ENCODE data around the gene FNDC3A. TPM values are rescaled to one million over a fixed set of nuclear protein-coding genes. Genes with fewer than 3 reads are reported as not detected.
"Not testable (repeated sequence)": the region's sequence is repeated elsewhere in the genome, so short reads cannot be mapped to it uniquely, and the experiment has no call there.

The FNDC3A gene
- polyA plus RNA-seq, 1 experiment, result 82.1 TPM

DNA sequence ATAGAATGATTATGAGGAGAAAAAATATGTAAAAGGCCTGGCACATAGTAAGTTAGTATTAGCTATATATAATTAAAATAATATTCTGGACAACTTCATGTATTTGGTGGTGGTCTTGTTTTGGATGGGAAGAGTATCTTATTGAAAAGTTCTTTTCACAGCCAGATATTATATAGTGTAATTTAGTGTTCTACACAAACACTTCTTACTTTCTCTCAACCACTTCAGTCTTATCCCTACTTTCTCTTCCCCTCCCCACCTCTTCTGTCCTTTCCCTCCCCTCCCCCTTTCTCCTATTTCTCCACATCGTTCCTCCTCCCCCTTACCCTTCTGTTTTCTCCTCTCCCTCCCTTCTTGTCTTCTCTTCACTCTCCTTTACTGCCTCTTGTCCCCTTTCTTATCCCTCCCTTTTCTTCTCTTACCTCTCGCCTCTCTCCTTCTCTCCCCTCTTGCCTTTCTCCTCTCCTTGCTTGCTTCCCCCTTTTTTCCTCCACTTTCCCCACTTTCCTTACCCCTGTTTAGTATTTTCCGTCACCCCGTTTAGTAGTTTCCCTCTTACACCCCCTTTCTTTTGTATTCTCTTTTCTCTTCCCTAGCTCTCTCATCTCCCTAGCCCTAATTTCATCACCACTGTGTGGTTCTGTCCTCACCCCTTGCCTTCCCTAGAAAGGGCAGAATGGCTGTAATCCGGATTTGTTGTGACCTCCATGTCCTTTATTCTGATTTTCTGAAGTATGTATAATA, 137.2 kb downstream of the FNDC3A start:
- Histone ChIP-seq H3K4me3 (ENCODE audit: low read depth, low read length) (peak overlapping the region; percentile 35), H3K27ac (ENCODE audit: low read depth, low read length) (no peak overlapping the region), H3K27me3 (ENCODE audit: control insufficient read depth, insufficient read depth, low read length) (no peaks in the 10 kb centered on the region), H3K9me3 (ENCODE audit: control insufficient read depth, insufficient read depth, low read length) (no peaks in the 10 kb centered on the region)
- no peak for DNase-seq (ENCODE audit: low read depth, low spot score)
- TF ChIP-seq, protein P1, sequence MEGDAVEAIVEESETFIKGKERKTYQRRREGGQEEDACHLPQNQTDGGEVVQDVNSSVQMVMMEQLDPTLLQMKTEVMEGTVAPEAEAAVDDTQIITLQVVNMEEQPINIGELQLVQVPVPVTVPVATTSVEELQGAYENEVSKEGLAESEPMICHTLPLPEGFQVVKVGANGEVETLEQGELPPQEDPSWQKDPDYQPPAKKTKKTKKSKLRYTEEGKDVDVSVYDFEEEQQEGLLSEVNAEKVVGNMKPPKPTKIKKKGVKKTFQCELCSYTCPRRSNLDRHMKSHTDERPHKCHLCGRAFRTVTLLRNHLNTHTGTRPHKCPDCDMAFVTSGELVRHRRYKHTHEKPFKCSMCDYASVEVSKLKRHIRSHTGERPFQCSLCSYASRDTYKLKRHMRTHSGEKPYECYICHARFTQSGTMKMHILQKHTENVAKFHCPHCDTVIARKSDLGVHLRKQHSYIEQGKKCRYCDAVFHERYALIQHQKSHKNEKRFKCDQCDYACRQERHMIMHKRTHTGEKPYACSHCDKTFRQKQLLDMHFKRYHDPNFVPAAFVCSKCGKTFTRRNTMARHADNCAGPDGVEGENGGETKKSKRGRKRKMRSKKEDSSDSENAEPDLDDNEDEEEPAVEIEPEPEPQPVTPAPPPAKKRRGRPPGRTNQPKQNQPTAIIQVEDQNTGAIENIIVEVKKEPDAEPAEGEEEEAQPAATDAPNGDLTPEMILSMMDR (IDR thresholded peaks at IDR 0.05; ENCODE audit: low read depth, low read length), result no peak
- POLR2A ChIA-PET, result no interaction called here
- CTCF ChIA-PET, result no interaction called here

DNA sequence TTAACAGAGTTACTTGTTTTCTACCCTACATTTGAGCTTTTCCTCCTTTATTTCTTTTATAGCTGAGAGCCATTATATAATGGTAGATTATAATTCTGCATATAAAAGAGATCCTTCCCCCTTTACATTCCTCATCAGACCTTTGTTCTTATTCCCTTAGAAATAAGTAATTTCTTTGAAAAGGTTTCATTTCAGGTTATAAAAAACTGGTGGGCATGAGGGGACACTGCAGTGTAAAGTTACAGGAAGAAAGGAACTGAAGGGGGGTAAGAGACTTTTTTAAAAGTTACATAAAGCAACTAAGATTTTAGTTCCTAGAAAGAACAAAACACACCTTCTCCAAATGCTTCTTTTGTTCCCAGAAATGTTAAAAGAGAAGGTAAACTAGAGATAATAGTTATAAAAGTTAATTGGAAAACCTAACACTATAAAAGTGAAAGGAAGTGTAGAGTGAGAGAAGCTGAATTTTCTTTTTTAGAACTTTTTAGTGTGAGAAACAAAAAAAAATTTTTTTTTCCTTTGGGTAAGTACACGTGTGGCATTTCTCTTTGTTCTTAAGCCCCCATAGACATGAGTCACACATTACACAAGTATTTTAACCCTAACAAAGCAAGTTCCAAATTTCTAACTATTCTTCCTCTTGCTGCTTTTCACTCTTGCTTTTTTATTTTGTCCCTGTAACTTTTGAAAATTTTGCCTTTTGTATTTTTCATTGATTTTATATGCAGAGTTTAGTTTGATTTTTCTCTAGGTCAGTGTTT, 138.0 kb downstream of the FNDC3A start:
- Histone ChIP-seq H3K4me3 (ENCODE audit: low read depth, low read length) (peak overlapping the region; percentile 35; the same call in 1 of the 2 replicates), H3K27me3 (ENCODE audit: control insufficient read depth, insufficient read depth, low read length) (no peaks in the 10 kb centered on the region), H3K27ac (ENCODE audit: low read depth, low read length) (no peak overlapping the region), H3K9me3 (ENCODE audit: control insufficient read depth, insufficient read depth, low read length) (peaks cover 3% of the 10 kb centered on the region; the same call in 1 of the 2 replicates)
- ChIA-PET POLR2A (no interaction called here), CTCF (no interaction called here)
- DNase-seq (ENCODE audit: low read depth, low spot score), result peak; percentile 18
- TF ChIP-seq, protein P1 (IDR thresholded peaks at IDR 0.05; ENCODE audit: low read depth, low read length), result no peak

DNA sequence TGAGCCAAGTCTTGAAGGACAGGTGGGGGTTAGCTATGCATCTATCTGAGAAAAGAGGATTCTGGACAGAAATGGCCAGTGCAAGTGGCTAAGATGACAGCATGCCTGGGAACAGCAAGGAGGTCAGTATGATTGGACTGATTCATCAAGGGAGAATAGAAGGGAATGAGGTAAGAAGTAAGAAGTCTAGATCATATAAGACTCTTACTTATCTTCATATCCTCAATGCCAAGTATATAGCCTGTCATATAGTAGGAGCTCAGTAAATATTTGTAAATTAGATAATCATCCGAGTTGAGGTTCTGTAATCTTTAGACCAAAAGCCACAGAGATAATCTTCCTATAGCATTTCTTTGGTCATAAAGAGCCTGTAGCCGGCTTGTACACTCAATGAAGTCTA, 141.2 kb downstream of the FNDC3A start:
- Histone ChIP-seq H3K4me3 (ENCODE audit: low read depth, low read length) (no peak overlapping the region), H3K27ac (ENCODE audit: low read depth, low read length) (no peak overlapping the region), H3K27me3 (ENCODE audit: control insufficient read depth, insufficient read depth, low read length) (no peaks in the 10 kb centered on the region), H3K9me3 (ENCODE audit: control insufficient read depth, insufficient read depth, low read length) (peaks cover 4% of the 10 kb centered on the region; the same call in 1 of the 2 replicates)
- no peak for DNase-seq (ENCODE audit: low read depth, low spot score)
- ChIA-PET POLR2A (no interaction called here), CTCF (no interaction called here)
- TF ChIP-seq, protein P1 (IDR thresholded peaks at IDR 0.05; ENCODE audit: low read depth, low read length), result no peak

DNA sequence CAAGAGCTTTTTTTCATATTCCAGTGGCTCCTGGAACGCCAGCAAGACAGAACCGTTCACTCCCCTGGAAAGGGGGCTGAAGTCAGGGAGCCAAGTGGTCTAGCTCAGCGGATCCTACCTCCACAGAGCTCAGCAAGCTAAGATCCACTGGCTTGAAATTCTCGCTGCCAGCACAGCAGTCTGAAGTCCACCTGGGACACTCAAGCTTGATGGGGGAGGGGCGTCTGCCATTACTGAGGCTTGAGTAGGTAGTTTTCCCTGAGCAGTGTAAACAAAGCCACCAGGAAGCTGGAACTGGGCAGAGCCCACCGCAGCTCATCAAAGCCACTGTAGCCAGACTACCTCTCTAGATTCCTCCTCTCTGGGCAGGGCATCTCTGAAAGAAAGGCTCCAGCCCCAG, 142.7 kb downstream of the FNDC3A start:
- H3K9me3 ChIP-seq (ENCODE audit: control insufficient read depth, insufficient read depth, low read length); H3K4me3 ChIP-seq (ENCODE audit: low read depth, low read length); H3K27ac ChIP-seq (ENCODE audit: low read depth, low read length); H3K27me3 ChIP-seq (ENCODE audit: control insufficient read depth, insufficient read depth, low read length); POLR2A ChIA-PET; CTCF ChIA-PET; DNase-seq (ENCODE audit: low read depth, low spot score): not testable (repeated sequence)

DNA sequence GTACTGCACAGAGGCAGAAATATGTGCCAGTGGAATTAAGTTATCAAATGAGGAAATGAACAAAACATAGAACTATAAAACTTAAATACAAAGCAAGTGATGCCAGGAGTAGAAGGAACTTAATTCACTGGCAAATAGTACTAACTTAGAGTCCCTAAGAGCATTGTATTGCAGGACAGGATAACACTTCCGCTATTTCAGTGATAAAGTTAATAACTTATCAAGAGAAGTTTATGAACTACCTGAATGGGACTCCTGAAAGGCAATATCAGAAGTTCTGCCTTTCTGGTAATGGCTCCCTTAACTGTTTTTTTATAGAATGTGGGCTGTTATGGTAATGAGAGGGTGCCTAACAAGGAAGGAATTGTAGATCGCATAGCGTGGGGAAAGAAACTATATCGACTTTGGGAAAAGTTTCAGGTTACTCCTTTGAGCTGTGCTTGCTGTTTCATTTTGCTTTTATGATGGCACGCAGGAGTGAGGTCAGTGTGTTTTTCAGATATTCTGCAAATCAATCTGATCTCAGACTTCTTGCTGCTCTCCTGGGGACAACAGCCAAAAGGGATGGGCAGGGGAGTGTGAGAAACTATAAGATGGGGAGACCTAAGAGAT, 149.1 kb downstream of the FNDC3A start:
- no peaks in the 10 kb centered on the region for H3K27me3 ChIP-seq (ENCODE audit: control insufficient read depth, insufficient read depth, low read length)
- POLR2A ChIA-PET, result no interaction called here
- no peak overlapping the region for H3K4me3 ChIP-seq (ENCODE audit: low read depth, low read length)
- DNase-seq (ENCODE audit: low read depth, low spot score), result no peak
- H3K9me3 ChIP-seq (ENCODE audit: control insufficient read depth, insufficient read depth, low read length), result no peaks in the 10 kb centered on the region
- TF ChIP-seq, protein P1 (IDR thresholded peaks at IDR 0.05; ENCODE audit: low read depth, low read length), result no peak
- H3K27ac ChIP-seq (ENCODE audit: low read depth, low read length), result no peak overlapping the region
- CTCF ChIA-PET, result interaction anchor here (0.6 kb wide), 1 partner anchor 25 kb away, joined by 3 read pairs; no protein-coding TSS in a partner anchor

Data from AG04450 (cell line).